Measurements from ENCODE around the gene WNT11. TPM values are rescaled to one million over a fixed set of nuclear protein-coding genes. Genes with fewer than 3 reads are reported as not detected.

WNT11 gene
- total RNA-seq, 1 donor from 2014 or later = not detected

DNA sequence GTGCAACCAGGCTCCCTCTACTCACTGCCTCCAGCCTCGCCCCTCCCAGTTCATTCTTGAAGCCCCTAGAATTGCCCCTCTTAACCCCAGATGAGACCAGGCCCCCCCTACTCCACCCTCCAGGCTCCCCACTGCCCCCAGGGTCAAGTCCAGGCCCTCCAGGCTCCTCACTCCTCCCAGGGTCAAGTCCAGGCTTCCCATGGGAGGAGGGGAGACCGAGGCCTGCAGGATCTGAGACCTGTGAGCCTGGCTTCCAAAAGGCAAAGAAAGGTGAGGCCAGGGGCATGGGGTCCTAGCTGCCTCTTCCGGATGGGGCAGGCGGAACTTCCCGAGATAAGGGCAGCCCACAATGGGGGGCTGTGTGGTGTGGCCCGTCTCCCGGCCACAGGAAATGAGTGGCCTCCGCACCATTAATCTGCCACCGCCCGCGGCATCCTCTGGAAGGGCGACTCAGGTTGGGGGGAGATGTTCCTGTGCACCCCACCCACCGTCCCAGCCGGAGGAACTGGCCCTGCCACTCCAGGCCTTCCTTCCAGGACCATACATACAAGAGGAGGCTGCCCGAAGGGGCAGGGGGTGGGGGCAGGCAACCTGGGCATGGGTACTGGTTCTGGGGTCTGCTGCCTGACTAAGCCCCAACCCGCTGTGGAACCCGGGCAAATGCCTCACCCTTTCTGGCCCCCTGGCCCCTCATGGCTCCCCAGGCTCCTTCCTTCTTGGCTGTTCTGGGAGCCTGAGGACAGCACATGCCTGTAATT lies 35.1 kb upstream of the WNT11 start:
- Histone ChIP-seq H3K27me3 (ENCODE audit: control insufficient read depth, insufficient read depth, low read length) (peaks cover 10% of the 10 kb centered on the region), H3K4me3 (ENCODE audit: low read depth, low read length) (no peak overlapping the region), H3K36me3 (ENCODE audit: control insufficient read depth, insufficient read depth, low read length) (no peaks in the 10 kb centered on the region)
- FAIRE-seq = no peak
- TF ChIP-seq, protein P1, sequence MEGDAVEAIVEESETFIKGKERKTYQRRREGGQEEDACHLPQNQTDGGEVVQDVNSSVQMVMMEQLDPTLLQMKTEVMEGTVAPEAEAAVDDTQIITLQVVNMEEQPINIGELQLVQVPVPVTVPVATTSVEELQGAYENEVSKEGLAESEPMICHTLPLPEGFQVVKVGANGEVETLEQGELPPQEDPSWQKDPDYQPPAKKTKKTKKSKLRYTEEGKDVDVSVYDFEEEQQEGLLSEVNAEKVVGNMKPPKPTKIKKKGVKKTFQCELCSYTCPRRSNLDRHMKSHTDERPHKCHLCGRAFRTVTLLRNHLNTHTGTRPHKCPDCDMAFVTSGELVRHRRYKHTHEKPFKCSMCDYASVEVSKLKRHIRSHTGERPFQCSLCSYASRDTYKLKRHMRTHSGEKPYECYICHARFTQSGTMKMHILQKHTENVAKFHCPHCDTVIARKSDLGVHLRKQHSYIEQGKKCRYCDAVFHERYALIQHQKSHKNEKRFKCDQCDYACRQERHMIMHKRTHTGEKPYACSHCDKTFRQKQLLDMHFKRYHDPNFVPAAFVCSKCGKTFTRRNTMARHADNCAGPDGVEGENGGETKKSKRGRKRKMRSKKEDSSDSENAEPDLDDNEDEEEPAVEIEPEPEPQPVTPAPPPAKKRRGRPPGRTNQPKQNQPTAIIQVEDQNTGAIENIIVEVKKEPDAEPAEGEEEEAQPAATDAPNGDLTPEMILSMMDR (IDR thresholded peaks at IDR 0.05; ENCODE audit: insufficient read depth, low read length, severe bottlenecking) = no peak
- no peak for DNase-seq (ENCODE audit: low read depth)

DNA sequence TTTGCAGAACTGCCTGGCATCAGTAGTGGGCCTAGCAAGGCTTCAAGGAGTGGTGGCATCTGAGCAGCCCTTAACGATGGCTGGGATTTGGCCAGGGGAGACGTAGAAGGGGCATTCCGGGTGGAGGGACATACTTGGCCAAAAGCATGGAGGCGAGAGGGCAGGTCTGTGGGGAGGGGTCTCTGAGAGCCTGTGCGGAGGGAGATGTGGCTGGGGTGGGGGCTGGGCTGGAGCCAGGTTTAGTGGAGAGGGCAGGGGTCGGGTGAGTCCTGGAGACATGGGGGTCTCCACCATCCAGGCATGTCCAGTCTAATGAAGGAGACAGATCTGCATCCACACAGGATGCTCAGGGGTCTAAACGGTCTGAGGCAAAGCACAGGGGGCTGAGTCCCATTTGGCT lies 34.4 kb upstream of the WNT11 start:
- peaks cover 10% of the 10 kb centered on the region for H3K27me3 ChIP-seq (ENCODE audit: control insufficient read depth, insufficient read depth, low read length)
- TF ChIP-seq, protein P1 (IDR thresholded peaks at IDR 0.05; ENCODE audit: insufficient read depth, low read length, severe bottlenecking) = no peak

DNA sequence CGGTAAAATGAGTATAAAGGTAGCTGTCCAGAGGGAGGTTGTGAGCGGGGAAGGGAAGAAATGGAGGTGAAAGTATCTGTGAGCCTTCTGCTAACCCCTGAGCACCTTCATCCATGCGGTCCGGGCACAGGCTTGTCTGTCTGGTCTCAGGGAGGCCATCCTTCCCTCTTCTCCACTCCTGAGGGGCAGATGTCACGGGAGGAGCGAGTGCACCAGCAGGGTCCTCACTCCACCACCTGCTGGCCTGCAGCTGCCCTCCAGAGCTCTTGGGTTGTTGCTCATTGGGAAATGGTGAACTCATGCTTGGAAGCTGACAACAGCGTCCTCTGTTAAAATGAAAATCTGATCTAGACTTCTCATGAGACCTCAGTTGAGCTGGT lies 33.8 kb upstream of the WNT11 start:
- no peaks in the 10 kb centered on the region for H3K36me3 ChIP-seq (ENCODE audit: control insufficient read depth, insufficient read depth, low read length)
- H3K27me3 ChIP-seq (ENCODE audit: control insufficient read depth, insufficient read depth, low read length) = peaks cover 10% of the 10 kb centered on the region
- DNase-seq (ENCODE audit: low read depth) = no peak
- TF ChIP-seq, protein P1 (IDR thresholded peaks at IDR 0.05; ENCODE audit: insufficient read depth, low read length, severe bottlenecking) = no peak
- no peak overlapping the region for H3K4me3 ChIP-seq (ENCODE audit: low read depth, low read length)
- FAIRE-seq = no peak

More for the DNA sequence above, 34.4 kb upstream of the WNT11 start:
- DNase-seq (ENCODE audit: low read depth) (no peak), FAIRE-seq (no peak)
- no peak overlapping the region for H3K4me3 ChIP-seq (ENCODE audit: low read depth, low read length)
- H3K36me3 ChIP-seq (ENCODE audit: control insufficient read depth, insufficient read depth, low read length) = no peaks in the 10 kb centered on the region

DNA sequence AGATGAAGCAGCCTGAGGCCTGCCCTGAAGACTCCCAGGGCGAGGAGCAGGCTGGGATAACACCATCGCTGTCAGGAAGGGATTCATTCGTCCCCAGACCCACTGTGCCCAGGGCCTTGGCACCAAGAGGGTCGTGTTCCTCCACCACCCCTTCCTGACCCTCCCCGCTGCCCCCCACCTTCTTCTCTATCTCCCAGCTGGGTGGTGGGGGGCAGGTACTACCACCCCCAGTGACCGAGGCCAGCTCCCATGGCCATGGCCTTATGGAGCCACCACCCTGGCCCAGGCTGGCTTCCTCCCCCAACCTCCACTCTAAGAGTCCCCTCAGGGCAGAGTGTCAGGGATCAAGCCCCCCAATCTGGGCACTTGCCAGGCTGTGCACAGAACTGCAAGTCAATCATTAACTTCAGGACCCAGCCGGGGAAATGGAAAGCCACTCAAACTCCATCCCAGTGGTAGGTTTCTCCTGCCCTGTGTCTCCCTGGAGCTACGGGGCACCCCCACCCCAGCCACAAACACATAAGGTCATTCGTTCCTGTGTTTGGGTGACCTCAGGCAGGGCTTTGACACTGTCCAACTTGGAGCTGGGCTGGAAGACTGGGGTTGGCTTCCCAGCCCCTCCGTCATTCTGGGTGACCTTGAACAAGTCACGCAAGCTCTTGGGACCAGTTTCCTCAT lies 33.3 kb upstream of the WNT11 start:
- DNase-seq (ENCODE audit: low read depth) (no peak), FAIRE-seq (no peak)
- TF ChIP-seq, protein P1 (IDR thresholded peaks at IDR 0.05; ENCODE audit: insufficient read depth, low read length, severe bottlenecking) = no peak
- no peak overlapping the region for H3K4me3 ChIP-seq (ENCODE audit: low read depth, low read length)
- H3K27me3 ChIP-seq (ENCODE audit: control insufficient read depth, insufficient read depth, low read length) = peaks cover 10% of the 10 kb centered on the region
- H3K36me3 ChIP-seq (ENCODE audit: control insufficient read depth, insufficient read depth, low read length) = no peaks in the 10 kb centered on the region

DNA sequence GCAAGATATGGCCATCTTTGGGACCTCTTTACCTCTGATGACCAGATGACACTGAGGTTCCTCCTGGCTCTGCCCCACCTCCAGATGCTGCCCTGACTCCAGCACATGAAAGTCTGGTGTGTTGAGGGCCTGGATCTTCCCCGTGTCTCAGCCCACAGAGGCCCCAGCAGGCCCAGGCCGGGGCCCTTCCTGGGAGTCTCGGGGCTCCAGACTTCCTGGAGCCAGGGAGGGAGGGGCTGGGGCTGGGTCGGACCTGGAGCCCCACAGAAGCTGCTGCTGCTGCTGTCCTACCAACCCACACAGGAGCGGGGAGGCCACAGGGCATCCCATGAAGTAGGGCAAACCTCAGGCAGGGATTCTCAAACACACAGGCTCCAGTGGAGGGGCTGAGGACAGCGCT lies 32.2 kb upstream of the WNT11 start:
- DNase-seq (ENCODE audit: low read depth) (no peak), FAIRE-seq (no peak)
- Histone ChIP-seq H3K36me3 (ENCODE audit: control insufficient read depth, insufficient read depth, low read length) (no peaks in the 10 kb centered on the region), H3K4me3 (ENCODE audit: low read depth, low read length) (no peak overlapping the region), H3K27me3 (ENCODE audit: control insufficient read depth, insufficient read depth, low read length) (peaks cover 5% of the 10 kb centered on the region)
- TF ChIP-seq, protein P1 (IDR thresholded peaks at IDR 0.05; ENCODE audit: insufficient read depth, low read length, severe bottlenecking) = no peak
